ENCODE data around the gene LAIR2. TPM values are rescaled to one million over a fixed set of nuclear protein-coding genes. Genes with fewer than 3 reads are reported as not detected.

LAIR2 gene, protein sequence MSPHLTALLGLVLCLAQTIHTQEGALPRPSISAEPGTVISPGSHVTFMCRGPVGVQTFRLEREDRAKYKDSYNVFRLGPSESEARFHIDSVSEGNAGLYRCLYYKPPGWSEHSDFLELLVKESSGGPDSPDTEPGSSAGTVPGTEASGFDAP
- not detected for total RNA-seq
- long read RNA-seq = 0 reads

DNA sequence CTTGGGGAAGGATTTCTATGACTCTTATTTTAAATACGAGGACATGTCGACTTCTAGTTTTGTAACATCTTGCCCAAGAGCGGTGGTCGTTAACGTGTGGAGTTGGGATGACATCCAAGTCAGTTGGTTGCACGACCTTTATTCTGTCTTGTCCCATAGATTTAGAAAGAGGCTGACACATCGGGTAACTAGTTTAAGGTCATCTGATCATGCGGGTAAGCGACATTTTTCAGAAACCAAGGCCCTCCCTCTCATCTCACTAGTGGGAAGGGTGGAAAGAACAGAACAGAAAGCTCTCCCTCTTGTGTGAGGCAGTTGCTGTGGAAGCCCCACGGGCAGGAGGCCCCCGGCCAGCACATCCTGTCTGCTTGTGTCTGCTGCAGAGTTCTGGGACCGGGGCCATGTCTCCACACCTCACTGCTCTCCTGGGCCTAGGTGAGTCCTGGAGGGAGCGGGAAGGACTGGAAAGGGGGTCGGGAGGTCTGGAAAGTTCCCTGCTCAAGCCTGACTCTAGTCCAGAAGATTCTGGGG is at the start of gene LAIR2:
LAIR2 (plus strand) TSS at position 314 of the 531 bp plus-strand sequence; CDS start at position 402, 88 bp downstream.
- no peak for ATAC-seq
- intact Hi-C loops (cut with micrococcal nuclease) = no loop called here

DNA sequence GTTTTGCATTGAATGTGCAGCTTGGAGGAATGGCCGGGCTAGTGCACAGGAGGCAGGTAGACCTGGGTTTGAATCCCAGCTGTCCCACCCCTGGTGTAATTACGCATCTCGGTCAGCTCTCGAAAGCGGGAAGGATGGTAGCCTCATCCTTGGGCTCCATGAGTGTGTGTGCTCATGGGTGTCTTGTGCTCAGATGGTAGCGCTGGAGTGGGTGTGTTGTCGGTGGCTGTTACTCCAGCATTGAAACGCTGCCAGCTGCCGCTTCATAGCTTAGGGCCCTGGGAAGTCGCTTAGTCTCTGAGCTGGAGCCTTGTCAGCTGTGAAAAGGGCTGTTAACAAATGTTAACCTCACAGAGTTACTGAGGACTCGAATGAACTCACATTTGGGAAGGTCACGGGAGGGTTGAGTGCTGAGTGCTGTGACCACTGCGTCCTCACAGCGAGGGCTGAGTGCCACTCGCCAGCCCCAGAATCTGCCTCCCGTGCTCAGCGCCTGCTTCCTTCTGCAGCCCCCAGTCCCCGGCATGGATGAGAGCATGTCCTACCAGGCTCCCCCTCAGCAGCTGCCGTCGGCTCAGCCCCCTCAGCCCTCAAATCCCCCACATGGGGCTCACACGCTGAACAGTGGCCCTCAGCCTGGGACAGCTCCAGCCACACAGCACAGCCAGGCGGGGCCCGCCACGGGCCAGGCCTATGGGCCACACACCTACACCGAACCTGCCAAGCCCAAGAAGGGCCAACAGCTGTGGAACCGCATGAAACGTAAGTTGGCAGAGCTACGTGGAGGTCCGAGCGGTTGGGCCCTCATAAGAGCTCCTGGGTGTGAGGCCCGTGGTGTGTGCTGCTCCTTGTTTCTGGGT is 48.5 kb upstream of the LAIR2 start:
- no peak for ATAC-seq
- intact Hi-C loops (cut with micrococcal nuclease) = no loop called here
- no peak for DNase-seq

More for the DNA sequence above, at the start of gene LAIR2:
- no peak for DNase-seq

DNA sequence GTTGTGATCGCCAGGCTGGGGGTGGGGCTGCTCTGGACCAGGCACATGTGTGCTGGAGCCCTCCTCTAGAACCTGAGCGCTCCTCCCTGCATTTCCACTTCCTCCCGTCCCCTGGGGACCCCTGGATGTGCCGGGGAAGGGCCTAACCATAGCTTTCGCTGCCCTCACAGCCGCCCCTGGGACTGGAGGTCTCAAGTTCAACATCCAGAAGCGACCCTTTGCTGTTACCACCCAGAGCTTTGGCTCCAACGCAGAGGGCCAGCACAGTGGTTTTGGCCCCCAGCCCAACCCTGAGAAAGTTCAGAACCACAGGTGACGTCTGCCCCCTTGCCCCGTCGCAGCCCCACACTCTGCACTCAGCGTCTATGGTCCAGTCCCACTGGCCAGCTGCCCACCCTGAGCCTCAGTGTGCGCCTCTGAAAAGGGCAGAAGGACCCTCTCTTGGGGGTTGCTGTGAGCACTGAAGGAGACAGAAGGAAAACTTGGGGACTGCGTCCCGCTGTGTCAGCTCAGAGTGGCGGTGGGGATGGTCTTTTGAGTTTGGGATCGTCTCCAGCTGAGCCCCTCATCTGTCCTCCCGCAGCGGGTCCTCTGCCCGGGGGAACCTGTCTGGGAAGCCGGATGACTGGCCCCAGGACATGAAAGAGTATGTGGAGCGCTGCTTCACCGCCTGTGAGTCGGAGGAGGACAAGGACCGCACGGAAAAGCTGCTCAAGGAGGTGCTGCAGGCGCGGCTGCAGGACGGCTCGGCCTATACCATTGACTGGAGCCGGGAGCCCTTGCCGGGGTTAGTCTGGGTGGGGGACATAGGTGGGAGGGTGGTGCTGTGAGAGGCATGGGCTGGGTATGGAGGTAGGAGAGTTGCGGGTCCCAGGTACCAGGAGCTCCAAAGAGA is 47.6 kb upstream of the LAIR2 start:
- DNase-seq = no peak
- intact Hi-C loops (cut with micrococcal nuclease) = no loop called here
- ATAC-seq = no peak

DNA sequence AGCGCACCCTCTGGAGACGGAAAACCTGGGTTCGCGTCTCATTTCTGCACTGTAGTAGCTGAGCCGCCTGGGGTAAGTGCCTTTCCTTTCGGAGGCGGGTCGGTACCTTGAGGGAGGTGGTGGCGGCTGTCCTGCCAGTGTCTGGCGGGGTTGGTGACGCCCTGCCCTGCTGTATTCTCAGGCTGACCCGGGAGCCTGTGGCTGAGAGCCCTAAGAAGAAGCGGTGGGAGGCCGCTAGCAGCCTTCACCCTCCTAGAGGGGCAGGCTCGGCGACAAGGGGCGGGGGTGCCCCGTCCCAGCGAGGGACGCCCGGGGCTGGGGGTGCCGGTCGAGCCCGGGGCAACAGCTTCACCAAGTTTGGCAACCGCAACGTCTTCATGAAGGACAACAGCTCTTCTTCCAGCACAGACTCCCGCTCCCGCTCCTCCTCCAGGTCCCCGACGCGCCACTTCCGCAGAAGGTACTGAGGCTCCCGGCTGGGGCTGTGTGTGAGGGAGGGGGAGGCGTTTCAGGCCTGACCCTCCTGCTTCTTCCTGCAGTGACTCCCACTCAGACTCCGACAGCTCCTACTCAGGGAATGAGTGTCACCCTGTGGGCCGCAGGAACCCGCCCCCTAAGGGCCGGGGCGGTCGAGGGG is 46.7 kb upstream of the LAIR2 start:
- ATAC-seq (no peak), DNase-seq (no peak)
- intact Hi-C loops (cut with micrococcal nuclease) = no loop called here

DNA sequence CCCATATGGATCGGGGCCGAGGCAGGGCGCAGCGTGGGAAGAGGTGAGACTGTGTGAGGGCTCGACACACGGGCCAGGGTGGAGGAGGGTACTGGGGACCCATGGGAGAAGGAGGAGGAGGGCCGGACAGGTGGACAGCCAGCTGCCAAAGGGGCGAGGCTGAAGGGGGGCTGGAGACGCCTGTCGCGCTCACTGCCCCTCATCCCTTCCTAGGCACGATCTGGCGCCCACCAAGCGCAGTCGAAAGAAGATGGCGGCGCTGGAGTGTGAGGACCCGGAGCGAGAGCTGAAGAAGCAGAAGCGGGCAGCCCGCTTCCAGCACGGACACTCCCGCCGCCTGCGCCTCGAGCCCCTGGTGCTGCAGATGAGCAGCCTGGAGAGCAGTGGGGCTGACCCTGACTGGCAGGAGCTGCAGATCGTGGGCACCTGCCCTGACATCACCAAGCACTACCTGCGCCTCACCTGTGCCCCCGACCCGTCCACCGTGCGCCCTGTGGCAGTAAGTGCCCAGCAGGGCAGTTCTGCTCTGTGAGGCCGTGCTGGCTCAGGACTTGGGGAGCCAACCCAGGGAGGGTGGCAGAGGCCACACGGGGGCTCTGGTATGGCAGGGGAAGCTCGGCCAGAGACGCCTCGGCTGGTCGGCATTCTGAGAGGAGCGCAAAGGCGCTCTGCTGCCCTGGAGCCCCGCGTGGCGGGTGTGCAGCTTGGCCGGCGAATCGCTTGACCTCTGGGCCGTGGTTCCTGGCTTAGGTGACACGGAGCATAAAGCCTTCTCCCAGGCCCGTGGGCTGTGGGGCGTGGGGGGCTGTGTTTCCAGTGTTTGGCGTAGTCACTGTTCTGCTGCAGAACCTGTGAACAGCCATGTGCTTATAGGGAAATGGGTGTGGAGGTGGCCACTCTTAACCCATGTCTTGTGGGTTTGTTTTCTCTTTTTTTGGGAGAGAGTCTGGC is 45.9 kb upstream of the LAIR2 start:
- DNase-seq (no peak), ATAC-seq (no peak)
- intact Hi-C loops (cut with micrococcal nuclease) = no loop called here

DNA sequence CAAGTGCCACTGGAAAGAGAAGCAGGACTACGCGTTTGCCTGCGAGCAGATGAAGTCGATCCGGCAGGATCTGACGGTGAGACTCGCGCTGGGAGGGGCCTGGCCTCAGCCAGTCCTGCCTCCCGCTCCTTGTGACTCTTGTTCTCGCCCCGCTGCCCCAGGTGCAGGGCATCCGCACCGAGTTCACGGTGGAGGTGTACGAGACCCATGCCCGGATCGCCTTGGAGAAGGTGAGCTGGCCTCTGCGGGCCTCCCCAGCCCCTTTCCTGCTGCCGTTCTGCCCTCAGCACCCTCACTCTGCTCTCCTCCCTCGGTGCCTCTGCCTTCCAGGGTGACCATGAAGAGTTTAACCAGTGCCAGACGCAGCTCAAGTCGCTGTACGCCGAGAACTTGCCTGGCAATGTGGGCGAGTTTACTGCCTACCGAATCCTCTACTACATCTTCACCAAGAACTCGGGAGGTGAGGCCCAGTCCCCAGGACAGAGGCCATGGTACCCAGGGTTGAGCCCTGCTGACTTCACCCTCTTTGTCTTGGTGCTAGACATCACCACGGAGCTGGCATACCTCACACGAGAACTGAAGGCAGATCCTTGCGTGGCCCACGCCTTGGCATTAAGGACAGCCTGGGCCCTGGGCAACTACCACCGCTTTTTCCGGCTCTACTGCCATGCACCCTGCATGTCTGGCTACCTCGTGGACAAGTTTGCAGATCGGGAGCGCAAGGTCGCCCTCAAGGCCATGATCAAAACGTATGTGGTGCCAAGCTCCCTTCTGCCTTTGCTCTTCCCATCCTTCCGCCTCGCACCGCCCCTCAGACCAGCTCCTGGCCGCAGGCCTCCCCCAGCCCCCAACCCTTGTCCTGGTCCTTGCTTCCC is 44.6 kb upstream of the LAIR2 start:
- no peak for DNase-seq
- no peak for ATAC-seq
- intact Hi-C loops (cut with micrococcal nuclease) = no loop called here

DNA sequence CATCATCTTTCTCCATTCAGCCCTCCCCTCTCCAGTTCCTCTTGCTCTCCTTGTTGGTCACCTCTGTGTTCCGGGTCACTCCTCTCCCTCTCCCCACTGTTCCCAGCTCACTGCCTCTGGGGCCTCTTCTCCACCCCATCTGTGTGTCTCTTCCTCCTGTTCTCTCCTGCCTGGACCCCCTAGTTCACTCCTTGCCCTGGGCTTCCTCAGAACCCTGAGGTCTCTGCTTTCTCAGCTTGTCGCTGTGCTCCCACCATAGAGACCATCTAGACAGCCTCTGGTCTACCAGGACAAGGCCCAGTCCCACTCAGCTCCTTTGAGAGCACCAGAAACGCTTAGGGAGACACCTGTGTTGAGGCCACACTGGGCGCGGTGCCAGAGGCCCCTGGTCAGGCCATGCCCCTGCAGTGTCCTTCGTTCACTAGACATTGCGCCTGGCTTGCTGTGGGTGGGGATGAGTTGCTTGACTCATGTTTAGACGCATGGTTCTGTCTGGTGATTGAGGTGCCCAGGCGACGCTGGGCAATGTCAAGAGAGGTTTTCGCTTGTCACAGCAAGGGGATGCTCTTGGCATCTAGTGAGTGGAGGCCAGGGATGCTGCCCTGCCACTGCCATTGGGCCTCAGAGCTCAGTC is 43.9 kb upstream of the LAIR2 start:
- ATAC-seq = no peak
- no peak for DNase-seq
- intact Hi-C loops (cut with micrococcal nuclease) = no loop called here

DNA sequence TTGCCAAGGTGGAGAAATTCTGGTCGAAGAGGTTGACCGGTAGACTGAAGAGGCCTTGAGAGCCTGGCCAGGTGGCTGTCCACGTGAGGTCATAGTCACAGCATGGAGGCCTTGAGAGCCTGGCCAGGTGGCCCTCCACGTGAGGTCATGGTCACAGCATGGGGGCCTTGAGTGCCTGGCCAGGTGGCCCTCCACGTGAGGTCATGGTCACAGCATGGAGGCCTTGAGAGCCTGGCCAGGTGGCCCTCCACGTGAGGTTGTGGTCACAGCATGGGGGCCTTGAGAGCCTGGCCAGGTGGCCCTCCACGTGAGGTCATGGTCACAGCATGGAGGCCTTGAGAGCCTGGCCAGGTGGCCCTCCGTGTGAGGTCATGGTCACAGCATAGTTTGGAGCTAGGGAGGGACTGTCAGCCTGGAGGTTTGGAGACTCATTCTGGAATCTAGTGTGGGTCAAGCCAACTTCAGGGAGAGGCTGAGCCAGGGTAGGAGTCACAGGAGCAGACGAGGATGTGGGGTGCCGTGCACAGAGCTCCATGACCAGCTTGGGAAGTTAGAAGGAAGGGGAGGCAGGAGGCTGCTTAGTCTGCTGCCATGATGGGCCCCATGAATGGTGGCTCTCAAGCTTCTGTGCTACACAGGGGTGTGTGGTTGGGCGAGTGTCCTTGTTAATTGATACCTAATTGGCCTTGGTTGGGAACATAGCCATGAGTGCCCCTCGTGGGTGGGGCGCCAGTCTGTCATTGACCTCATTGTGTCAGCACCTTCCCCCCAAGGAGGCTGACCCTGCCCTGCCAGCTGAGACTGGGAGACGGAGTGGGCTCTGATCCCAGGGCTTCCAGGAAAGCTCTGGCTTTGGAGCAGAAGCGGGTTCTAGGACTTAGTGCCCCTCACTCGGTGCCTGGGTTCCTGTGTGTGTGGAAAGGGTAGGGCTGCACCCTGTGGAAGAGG is 43.1 kb upstream of the LAIR2 start:
- no peak for ATAC-seq
- intact Hi-C loops (cut with micrococcal nuclease) = no loop called here
- no peak for DNase-seq

DNA sequence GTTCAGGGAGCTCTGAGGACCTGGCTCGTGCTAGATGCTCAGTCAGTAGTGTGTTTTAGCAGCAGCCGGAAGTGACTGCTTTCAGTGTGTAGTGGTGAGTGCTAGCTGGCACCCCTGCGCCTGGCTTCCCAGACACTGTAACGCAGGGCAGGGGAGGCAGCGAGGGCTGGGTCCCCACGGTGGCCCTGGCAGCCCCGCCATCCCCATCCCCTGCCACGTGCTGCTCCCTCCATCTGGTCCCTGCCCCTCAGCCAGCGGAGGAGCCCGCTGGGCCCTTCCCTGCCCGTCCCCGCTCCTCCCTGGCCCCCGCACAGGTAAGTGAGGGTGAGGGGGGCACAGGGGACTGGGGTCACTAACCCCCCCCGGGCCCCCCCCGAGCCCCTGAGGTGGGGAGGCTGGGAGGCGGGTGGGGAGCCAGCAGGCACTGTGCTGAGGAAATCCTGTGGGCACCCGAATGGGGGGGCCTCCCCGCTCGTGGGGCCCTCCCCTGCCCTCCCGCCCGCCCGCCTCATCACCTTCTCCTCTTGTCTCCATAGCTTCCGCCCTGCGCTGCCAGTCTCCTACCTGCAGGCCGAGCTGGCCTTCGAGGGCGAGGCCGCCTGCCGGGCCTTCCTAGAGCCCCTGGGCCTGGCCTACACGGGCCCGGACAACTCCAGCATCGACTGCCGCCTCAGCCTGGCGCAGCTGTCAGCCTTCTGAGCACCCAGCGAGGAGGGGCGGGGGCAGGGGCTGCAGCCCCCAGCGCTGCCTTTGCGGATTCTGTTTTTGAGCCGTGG is 42.2 kb upstream of the LAIR2 start:
- no peak for DNase-seq
- no peak for ATAC-seq
- intact Hi-C loops (cut with micrococcal nuclease) = no loop called here

DNA sequence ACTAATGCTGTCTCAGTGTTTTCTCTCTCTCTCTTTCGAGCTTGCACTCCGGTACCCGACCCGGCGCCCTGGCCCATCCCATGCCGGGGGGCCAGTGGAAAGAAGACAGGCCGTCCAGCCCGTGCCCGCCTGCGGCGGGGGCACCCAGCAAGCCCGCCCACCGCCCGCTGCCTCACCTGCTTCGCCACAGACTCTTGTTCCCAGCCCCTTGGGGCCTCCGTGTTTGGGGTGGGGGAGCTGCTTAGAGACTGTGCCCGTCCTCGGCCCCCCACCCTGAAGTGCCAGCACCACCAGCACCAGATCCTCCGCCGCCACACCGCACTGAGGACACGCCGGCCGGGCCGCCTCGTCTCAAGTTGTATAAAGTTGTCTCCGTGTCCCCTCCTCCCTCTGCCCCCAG is 41.4 kb upstream of the LAIR2 start:
- no peak for DNase-seq
- intact Hi-C loops (cut with micrococcal nuclease) = no loop called here
- ATAC-seq = no peak

DNA sequence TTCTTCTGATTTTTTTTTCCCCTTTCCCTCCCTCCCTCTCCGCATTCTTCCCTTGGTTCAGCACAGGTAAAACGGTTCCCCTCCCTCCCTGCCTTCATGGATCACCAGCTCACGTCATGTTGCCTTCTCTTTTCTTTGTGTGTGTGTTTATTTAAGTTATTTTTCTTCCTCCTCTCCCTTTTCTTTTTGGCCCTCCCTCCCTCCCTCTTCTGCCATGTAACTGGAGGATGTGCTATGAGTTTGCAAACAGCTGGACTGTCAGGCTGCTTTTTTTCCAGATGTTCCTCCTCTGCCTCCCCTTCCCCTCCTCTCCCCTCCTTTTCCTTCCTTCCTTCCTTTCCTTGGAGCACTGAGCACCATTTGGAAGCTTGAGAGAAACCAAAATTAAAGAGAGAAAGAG is 41.0 kb upstream of the LAIR2 start:
- intact Hi-C loops (cut with micrococcal nuclease) = no loop called here
- no peak for DNase-seq
- no peak for ATAC-seq

DNA sequence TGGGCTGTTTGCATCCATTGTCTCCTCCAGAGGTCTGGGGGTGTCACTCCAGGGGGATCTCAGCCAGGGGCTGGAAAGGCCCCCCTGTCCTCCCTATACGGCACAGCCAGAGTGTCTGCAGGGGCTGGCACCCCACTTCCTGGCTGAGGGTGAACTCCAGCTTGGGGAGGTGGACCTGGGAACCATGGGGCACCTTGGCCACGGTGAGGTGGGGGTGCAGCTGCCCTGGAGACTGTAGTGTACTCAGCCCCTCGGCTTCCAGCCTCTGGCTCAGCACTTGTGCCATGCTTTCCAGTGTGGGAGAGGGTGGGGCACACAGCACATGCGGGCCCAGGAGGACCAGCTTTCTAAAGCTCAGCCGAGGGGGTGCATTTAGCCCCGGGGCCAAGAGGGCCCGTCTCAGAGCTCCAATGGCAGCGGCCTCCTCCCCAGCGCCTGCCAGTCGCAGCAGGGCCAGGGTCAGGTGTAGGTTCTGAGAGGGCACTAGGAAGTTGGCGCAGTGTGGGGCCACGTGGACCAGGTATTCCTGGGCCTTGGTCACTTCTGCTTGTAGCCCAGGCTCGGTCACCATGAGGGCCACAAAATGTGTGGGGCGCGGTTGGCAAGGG is 40.5 kb upstream of the LAIR2 start:
- intact Hi-C loops (cut with micrococcal nuclease) = no loop called here
- ATAC-seq (no peak), DNase-seq (no peak)

DNA sequence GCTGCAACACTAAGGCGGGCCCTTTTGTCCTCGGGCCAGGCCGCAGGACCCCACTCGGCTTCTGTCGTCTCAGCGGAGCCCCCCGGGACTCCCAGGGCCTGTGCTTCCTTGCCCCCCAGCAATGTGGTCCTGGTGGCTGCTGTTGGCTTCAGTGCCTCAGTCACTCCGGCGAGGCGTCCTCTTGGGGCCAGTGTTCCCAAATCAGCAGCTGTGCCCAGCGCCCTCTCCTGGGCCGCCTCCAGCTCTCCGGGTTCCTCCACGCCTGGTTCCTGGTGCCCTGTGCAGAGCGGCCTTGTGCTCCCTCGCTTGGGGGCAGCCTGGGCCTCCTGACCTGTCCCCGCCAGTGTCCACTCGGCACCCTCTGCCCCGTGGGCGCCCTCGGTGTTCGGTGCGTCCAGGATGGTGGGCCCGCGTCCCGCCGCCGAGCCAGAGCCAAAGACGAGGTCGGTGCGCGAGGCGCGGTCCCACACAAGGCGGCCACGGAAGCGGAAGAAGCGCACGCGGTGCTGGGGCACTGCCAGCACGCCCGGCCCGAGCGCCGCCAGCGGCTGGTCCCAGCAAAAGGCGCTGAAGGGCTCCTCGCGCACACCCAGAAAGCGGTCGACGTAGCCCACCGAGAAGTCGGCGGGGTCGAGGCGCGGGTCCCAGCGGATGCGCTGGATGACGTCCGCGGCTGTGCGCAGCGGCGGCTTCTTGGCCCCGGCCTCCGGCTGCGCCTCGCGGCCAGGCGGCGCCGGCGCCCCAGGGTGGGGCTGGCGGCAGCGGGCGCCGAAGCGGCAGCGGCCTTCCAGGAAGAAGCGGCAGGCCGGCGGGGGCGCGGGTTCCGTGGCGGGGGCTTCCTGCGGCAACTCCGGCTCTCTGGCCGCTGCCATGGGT is 39.7 kb upstream of the LAIR2 start:
- intact Hi-C loops (cut with micrococcal nuclease) = no loop called here
- DNase-seq = peak; percentile 86
- ATAC-seq = peak; percentile 38
